ENCODE data around the gene PMEL. TPM values are rescaled to one million over a fixed set of nuclear protein-coding genes. Genes with fewer than 3 reads are reported as not detected.

Gene PMEL
- total and polyA plus RNA-seq, 2 of the 8 experiments (the other 6 are each of a cell fraction or from before 2014, with no cell fraction given) = 120 to 382 TPM

- H3K4ac ChIP-seq (replicated peaks; ENCODE audit: insufficient read length, low read depth, low read length) = no peak overlapping the region
- no peak overlapping the region for H2BK20ac ChIP-seq (ENCODE audit: low read length)
- H3K27ac ChIP-seq (ENCODE audit: low read depth, low read length) = no peak overlapping the region
- H3K18ac ChIP-seq (ENCODE audit: extremely low read depth, low read length) = no peak overlapping the region
- no peaks in the 10 kb centered on the region for H3K9me3 ChIP-seq (ENCODE audit: insufficient read depth in 2 of 2, low read depth in 1 of 2, low read length in 1 of 2)
- no peak overlapping the region for H3K4me3 ChIP-seq (ENCODE audit: extremely low read depth in 1 of 4, insufficient read depth in 2 of 4, low read depth in 3 of 4, low read length in 4 of 4)
- 88% methylated on average over 4 of the region's 4 CpGs; no CpG with 5 or more reads in 1 of the 2 experiments for WGBS, 2 experiments (ENCODE audit: extremely low coverage in 1 of 2, insufficient coverage in 1 of 2, insufficient read length in 1 of 2, insufficient replicate concordance in 2 of 2, low coverage in 1 of 2, low lambda C conversion rate in 2 of 2, missing lambda C conversion rate in 1 of 2)
- H3K36me3 ChIP-seq (ENCODE audit: control insufficient read depth in 2 of 4, insufficient read depth in 4 of 4, low read length in 3 of 4) = peaks cover 15 to 65% (median 47%) of the 10 kb centered on the region in 4 experiments
- DNase-seq (ENCODE audit: low read depth in 1 of 2, low spot score in 2 of 2) (no peak), FAIRE-seq (no peak)
- H2BK120ac ChIP-seq (replicated peaks; ENCODE audit: low read depth, low read length) = no peak overlapping the region
- no peak overlapping the region for H4K8ac ChIP-seq (ENCODE audit: extremely low read depth, insufficient read depth, low read length)
- H2BK12ac ChIP-seq (ENCODE audit: low read depth, low read length) = no peak overlapping the region
- no peak overlapping the region for H3K4me2 ChIP-seq (ENCODE audit: insufficient read depth in 1 of 2, low read depth in 2 of 2, low read length in 2 of 2)
- H2BK15ac ChIP-seq (ENCODE audit: low read length) = no peak overlapping the region
- no peak overlapping the region for H2AFZ ChIP-seq (ENCODE audit: low read length)
- H3K56ac ChIP-seq (replicated peaks; ENCODE audit: insufficient read length, low read depth, low read length) = no peak overlapping the region
- H3K4me1 ChIP-seq (replicated peaks in 1 of 4; ENCODE audit: control insufficient read depth in 3 of 4, insufficient read depth in 4 of 4, low read length in 3 of 4) = peaks cover 0 to 4% (median 0%) of the 10 kb centered on the region in 4 experiments; a peak in 2 of 7 replicates
- no peak overlapping the region for H2BK5ac ChIP-seq (ENCODE audit: low read depth, low read length)
- no peak overlapping the region for H2AK5ac ChIP-seq (ENCODE audit: low read depth, low read length)
- H3K79me2 ChIP-seq (ENCODE audit: control insufficient read depth in 1 of 2, insufficient read depth in 2 of 2, low read length in 2 of 2) = no peaks in the 10 kb centered on the region
- H4K20me1 ChIP-seq (replicated peaks in 1 of 2; ENCODE audit: control insufficient read depth in 1 of 2, insufficient read depth in 2 of 2, low read length in 2 of 2) = peaks cover 0 to 3% of the 10 kb centered on the region in 2 experiments
- CTCF ChIA-PET (ENCODE audit: partially characterized antibody) = interaction anchor here (0.6 to 13.5 kb wide), 3 partner anchors 10 to 28 kb away, joined by 4 to 256 read pairs (median 6); partner anchors contain the start of gene IKZF4
- H3K23me2 ChIP-seq (ENCODE audit: low read depth, low read length) = peaks cover 8% of the 10 kb centered on the region
- H3K27me3 ChIP-seq (replicated peaks in 1 of 4; ENCODE audit: control insufficient read depth in 3 of 4, extremely low read depth in 1 of 4, insufficient read depth in 3 of 4, low read length in 3 of 4) = no peaks in the 10 kb centered on the region
- no peak overlapping the region for H4K91ac ChIP-seq (replicated peaks; ENCODE audit: insufficient read length, low read length)
- H3K23ac ChIP-seq (ENCODE audit: insufficient read length) = no peak overlapping the region
- no peaks in the 10 kb centered on the region; the same call in 1 of the 2 replicates for H3K79me1 ChIP-seq (ENCODE audit: low read depth, low read length)
- H3K9ac ChIP-seq (replicated peaks in 1 of 4; ENCODE audit: extremely low read depth in 1 of 4, low read depth in 3 of 4, low read length in 3 of 4) = no peak overlapping the region
- POLR2A ChIA-PET (ENCODE audit: partially characterized antibody) = interaction anchor here (0.8 to 4.6 kb wide), 4 partner anchors 9 to 36 kb away, joined by 3 to 24 read pairs (median 3); no protein-coding TSS in a partner anchor
- H3K14ac ChIP-seq (ENCODE audit: insufficient read length) = no peak overlapping the region
- no peak overlapping the region for H4K5ac ChIP-seq (ENCODE audit: insufficient read length, low read depth, low read length)
- TF ChIP-seq TCF12 (IDR thresholded peaks at IDR 0.05; ENCODE audit: low read depth, low read length) (no peak), BRCA1 (IDR thresholded peaks at IDR 0.05; ENCODE audit: low read depth, low read length) (no peak), GTF2F1 (IDR thresholded peaks at IDR 0.05; ENCODE audit: borderline replicate concordance, low read depth, low read length) (no peak), HDAC6 (IDR thresholded peaks at IDR 0.05; ENCODE audit: low read depth, low read length) (no peak), ATF3 (IDR thresholded peaks at IDR 0.05; ENCODE audit: insufficient read depth, low read depth, low read length) (no peak), SIN3A (conservative IDR thresholded peaks at IDR 0.05 in 1 of 2, IDR thresholded peaks at IDR 0.05 in 1 of 2; ENCODE audit: low read depth in 1 of 2, low read length in 2 of 2) (no peak), GABPA (IDR thresholded peaks at IDR 0.05; ENCODE audit: borderline replicate concordance, insufficient read depth, low read length) (no peak), USF2 (IDR thresholded peaks at IDR 0.05; ENCODE audit: low read length) (no peak), TEAD4 (IDR thresholded peaks at IDR 0.05; ENCODE audit: low read depth, low read length) (no peak), POU5F1 (IDR thresholded peaks at IDR 0.05; ENCODE audit: low read depth, low read length) (no peak), SAP30 (IDR thresholded peaks at IDR 0.05; ENCODE audit: insufficient read depth, insufficient replicate concordance, low read length) (no peak)
Observed at GRCh38 chr12:55993230-55993853, 27.5 kb upstream of the PMEL start.

All from H1 (cell line).